HG02885 (cell line): ENCODE results near the gene MAP3K14.
"Not testable (repeated sequence)": the region's sequence is repeated elsewhere in the genome, so short reads cannot be mapped to it uniquely, and the experiment has no call there.

Experiments
- ATAC-seq: cut with Tn5 transposase; IDR thresholded peaks from one replicate; pipeline ENCODE4 v1.9.1; 2021; ENCODE audit warnings: mild to moderate bottlenecking; ENCODE audit not compliant: unreplicated experiment, poor library complexity

MAP3K14 gene

GRCh38 chr17:45264430-45264829 lies 52.4 kb downstream of the MAP3K14 start:
- ATAC-seq = no peak

DNA sequence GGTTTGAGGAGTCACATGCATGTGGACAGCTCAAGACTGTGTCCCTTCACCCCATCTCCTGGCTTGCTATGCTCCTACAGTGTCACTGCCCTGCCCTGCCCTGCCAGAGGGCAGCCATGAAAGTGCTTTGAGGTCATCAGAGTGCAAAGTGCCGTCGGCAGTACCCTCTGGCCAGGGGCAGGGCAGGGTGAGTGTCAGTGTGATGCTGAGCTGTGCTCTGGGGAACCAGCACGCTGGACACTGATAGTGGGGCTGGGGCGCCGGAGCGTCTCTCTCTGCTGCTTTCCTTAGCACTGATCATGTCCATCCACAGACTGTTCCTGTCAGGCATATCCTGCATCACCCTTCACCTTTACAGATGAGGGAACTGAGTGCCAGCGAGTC lies 53.4 kb downstream of the MAP3K14 start:
- no peak for ATAC-seq

DNA sequence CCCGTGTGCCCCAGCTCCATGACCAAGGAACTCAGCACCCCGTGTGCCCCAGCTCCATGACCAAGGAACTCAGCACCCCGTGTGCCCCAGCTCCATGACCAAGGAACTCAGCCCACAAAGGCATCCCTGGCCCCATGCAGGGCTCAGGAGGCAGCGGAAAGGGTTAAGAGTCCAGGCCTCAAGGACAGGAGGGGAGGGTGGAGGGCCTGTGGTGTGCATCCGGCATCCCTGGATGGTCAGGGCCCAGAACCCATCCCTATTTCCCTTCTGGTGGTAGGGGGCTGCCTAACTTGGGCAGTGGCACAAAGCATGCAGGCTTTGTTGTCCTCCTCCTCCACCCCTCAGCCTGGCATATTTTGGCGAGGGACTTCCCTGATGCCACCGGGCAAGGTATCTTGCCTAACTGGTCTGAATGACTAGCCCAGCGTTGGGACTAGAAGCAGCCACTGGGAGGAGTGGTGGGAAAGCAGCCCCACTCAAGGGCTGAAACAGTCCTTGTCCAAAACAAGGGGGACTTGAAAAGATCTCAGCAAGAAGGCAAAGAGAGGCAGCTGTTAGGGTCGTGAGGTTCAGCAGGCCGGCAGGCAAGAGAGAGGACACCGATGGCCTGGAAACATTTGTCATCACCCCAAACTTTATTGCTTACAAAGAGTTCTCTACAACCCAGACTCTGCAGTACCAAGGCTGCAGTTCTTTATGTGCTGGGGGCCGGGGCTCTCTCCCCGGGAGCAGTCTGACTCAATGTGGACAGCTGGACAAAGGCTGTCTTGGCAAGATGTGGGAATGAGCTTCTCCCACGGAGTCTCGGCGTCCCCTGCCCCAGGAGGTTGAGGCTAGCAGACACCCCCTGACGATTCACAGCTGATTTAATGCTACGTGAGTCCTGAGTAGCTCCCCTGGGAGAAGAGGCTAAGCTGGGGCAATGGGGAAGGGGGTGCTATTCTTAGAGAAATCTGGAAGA lies 54.0 kb downstream of the MAP3K14 start:
- no peak for ATAC-seq

DNA sequence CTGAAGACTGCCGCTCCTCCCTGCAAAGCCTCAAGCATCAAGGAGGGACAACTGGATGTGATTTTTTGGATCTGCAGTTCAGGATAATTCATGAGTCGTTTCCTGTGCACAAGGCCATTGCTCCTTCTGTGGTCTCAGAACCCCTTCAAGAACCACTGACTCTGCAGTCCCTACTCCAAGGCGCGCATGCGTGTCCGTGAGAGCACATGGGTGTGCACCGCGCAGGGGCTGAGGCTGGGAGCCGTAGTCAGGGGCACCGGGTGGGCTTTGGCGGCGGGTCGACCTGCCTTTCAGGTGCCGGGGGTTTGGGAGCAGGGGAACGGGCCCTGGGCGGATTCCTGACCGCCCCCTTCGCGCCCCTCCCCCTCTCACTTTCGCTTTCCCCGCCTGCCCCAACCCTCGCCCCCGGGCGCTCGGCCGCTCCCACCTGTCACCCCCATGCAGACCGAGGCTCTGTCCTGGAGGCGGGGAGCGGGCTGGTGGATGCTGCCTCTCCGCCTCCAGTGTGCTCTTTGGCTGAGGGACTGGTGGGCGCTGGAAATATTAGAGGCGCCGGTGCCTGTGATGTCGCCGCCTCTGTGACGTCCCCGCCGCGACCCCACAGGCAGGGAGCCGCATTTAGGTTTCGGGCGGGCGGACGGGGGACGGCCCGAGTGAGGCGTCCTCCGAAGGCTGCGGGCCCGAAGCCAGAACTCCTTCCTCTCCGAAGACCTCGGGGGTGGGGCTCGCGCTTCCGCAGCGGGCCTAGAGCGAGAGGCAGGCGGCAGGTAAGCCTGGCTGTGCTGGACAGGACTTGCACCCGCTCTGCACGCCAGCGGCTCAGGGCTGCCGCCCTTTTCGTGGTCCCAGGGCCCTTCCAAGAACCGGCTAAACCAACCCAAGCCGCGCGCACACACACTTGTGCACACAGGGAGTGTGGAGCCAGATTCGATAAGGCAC lies 55.0 kb downstream of the MAP3K14 start, which contains the start of gene SPATA32:
Gene SPATA32, minus strand, starts transcription at position 518 of the 939 bp plus-strand sequence. Its CDS starts 78 bp downstream, at position 440.
- ATAC-seq = peak; percentile 42

DNA sequence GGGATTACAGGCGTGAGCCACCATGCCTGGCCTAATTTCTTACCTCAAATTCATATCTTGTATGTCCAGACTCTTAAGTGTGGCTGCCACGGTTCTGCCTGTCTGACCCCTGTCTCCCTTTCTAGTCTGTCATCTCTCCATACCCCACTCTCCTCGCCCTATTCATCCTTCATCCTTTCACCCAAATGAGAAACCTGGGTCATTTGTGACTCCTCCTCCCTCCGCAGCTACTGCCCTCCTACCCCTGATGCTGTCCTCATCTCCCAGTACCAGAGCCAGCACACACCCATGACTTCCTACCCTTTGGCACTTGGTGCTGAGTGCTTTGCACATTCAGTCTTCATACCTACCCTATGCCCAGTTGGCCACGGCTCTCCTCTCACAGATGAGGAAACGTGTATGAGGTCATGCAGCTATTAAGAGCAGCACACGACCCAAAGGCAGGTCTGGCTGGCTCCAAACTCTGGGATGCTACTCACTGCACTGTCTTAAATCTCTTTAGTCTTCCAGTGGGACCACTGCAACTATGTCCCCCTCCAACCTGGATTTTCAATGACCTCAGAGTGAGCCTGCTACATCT lies 56.5 kb downstream of the MAP3K14 start:
- ATAC-seq = no peak

DNA sequence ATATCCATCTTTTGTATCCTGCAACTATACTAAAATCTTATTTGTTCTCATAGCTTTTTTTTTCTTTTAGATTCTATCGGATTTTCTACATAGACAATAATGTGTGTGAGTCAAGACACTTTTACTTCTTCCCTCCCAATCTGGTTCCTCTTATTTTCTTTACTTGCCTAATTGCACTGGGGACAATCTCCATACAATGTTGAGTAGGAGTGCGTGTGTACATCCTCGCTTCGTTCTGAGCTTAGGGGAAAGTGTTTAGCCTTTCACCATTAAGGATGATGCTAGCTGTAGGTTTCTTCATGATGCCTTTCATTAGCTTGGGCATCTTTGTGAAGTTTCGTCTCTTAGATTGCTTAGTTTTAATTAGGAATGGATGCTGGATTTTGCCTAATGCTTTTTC lies 57.8 kb downstream of the MAP3K14 start:
- ATAC-seq = no peak

DNA sequence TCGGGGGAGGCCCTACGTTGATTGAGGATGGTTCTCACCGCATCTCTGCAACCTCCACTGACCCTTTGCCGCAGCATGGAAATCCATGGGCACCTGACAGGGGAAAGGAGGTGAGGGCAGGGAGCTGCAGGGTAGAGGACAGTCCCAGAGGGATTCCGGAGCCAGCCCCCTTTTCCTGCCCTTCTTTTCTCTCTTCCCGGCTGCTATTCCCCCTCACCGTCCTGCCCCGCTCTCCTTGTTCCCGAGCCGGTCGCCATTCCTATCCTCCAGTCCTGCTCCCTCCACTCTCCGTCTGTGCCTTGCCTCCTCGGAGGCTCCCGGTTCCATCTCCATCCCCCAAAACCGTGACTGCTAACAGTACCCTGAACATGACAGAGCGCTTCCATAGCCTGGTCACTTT lies 59.7 kb downstream of the MAP3K14 start:
- no peak for ATAC-seq

- no peak for ATAC-seq
These were observed 60.5 kb downstream of the MAP3K14 start for GRCh38 chr17:45256114-45256966.

- no peak for ATAC-seq
These were observed 61.5 kb downstream of the MAP3K14 start for GRCh38 chr17:45255358-45255757.

- no peak for ATAC-seq
These were observed 62.9 kb downstream of the MAP3K14 start for GRCh38 chr17:45253879-45254278.

GRCh38 chr17:45253237-45253636 lies 63.6 kb downstream of the MAP3K14 start:
- not testable (repeated sequence) for ATAC-seq

- ATAC-seq = no peak
These were observed 64.9 kb downstream of the MAP3K14 start for GRCh38 chr17:45251931-45252330.

DNA sequence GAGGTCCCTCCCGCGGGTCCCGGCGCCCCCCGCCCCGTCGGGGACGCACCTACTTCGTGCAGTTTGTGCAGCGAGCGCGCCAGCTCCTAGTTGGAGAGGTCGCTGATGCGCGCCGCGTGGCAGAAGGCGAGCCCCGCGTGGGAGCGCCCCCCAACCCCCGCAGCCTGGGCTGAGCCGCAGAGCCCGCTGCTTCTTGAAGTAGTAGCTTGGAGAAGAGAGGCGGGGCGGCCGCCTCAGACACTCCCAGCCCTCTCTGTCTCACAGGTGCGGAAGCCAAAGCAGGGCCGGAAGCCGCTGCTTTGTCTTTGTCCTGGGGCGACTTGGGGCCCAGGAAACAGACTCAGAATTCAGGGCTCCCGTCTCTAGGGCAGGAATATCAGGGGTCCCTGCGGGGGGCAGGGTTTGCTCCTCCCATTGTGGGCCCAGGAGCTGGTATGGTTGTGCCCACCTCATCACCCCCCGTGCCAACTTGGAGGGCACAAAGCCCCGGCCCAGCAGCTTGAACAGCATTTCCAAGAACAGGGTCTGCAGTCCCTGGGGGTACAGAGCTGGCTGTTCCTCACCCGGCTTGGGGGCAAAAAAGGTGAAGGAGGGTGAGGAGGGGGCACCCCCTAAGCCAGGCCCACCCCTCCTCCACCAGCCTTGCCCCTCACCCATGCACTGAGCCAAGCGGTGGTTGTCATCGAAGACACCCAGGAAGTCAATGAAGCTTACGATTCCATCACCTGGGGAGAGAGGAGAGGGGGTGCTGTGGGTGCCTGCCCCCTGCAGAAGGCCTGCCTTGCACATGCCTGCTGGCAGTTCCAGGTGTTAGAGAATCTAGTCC lies 68.5 kb downstream of the MAP3K14 start:
- peak; percentile 58 for ATAC-seq

DNA sequence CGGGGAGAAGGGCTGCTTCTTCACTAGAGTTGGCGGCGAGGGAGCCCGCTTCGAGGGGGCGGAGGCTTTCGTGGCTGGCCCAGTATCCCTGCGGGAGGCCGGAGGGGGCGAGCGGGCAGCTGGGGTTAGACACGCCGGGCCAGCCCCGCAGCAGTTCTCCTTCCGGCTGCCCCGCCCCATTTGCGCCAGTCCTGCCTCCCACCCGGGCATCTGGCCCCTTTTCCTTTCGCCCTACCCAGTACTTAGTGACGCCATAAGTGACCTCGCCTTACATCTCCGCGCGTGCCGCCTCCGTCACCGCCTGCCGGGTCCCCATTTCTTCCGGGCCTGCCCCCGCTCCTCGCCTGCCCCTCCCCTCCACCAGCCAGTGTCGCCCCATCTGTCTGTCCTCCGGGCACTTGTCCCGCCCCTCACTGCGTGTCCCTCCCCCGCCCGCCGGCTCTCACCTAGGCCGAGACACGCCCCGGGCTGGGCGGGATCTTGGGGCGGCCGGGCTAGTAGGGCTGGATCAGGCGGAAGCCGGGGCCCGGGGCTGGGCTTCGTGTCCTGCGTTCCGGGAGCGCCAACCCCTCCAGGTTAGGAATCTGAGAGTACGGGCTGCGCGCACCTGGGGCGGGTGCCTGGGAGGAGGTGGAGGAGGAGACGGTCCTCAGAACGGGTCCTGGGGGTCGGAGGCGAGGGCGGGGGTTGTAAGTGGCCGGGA lies 69.2 kb downstream of the MAP3K14 start:
- peak; percentile 80 for ATAC-seq

DNA sequence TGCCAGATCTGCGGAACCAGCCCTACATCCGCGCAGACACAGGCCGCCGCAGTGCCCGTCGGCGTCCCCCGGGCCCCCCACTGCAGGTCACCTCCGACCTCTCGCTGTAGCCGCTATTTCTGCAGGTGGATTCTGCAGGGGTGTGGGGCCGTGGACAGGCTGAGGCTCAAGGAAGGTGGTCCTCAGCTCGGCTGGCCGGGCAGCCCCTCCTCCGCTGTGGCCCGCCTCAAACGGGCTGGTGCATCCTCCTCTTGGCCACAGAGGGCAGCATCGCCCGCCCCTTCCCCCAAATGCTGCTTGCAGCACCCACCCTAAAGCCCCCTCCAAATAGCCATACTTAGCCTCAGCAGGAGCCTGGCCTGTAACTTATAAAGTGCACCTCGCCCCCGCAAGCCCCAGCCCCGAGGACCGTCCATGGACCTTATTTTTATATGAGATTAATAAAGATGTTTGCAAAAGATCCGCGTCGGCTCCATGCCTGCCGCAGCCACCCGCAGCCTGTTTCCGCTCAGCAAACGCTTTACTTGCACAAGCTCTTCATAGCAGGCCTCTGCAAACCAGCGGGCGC lies 69.9 kb downstream of the MAP3K14 start:
- no peak for ATAC-seq

DNA sequence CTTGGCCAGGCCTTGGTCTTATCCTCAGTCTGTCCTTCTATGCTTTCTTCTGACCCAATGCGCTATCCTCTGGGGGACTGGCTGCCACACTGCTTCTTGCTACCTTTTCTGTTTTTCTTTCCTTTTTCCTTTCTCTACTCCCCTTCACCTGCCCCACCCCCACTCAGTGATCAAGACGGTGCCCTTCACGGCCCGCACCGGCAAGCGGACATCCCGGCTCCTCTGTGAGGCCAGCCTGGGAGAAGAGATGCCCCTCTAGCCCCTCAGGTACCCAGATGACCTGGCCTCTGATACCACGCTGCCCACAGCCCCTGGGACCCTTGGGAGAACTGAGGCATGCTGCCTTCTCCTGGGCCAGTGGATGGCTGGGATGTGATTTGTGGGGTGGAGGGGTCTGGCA lies 70.5 kb downstream of the MAP3K14 start:
- ATAC-seq = no peak

- no peak for ATAC-seq
These were observed 71.8 kb downstream of the MAP3K14 start for GRCh38 chr17:45244725-45245656.
